GM12892 (cell line): ENCODE measurements around the gene TUBGCP3.

Experiments used
- POLR2A ChIP-seq: IDR thresholded peaks from 2 replicates; pipeline ENCODE4 v1.6.1; 2011; ENCODE audit warnings: low read depth, low read length, control low read depth
- POLR2AphosphoS5 ChIP-seq: IDR thresholded peaks from 2 replicates; pipeline ENCODE4 v1.6.1; 2011; ENCODE audit warnings: low read depth, low read length, control low read depth

DNA sequence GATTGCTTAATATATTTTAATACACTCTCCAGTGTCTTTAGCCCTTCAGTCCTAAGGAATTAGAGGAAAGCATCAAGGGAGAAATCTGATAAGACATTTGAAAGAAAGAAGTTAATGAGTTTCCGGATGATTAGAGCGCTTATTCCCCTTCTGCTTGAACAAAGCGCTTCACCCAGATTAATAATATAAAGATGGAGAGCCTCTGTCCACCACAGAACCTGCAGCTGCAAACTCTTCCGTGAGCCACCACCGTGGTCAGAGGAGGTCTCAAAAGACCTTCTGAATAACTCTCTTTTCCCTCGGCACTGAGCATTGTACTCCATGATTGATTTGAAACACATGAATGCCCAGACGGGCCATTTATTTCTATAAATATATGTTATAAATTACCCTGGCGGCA lies 14.2 kb upstream of the TUBGCP3 start:
- TF ChIP-seq POLR2A = no peak
- no peak for TF ChIP-seq POLR2AphosphoS5
